GM21825 (cell line): ENCODE measurements around the gene KRTAP10-11.
"Not testable (repeated sequence)": the region's sequence is repeated elsewhere in the genome, so short reads cannot be mapped to it uniquely, and the experiment has no call there.

Experiments
- ATAC-seq: cut with Tn5 transposase; IDR thresholded peaks from one replicate; pipeline ENCODE4 v1.9.1; 2021; ENCODE audit warnings: mild to moderate bottlenecking, moderate library complexity; ENCODE audit not compliant: unreplicated experiment

KRTAP10-11 gene

GRCh38 chr21:44661567-44661966 is 15.4 kb downstream of the KRTAP10-11 start:
- not testable (repeated sequence) for ATAC-seq

- no peak for ATAC-seq
These were observed 18.5 kb downstream of the KRTAP10-11 start for GRCh38 chr21:44664691-44665090.

GRCh38 chr21:44666401-44667320 is 20.4 kb downstream of the KRTAP10-11 start, which contains the start of gene KRTAP12-2:
TSS of gene KRTAP12-2 (minus strand) at chr21:44666927. CDS start at chr21:44666886, 41 bp downstream.
- ATAC-seq = no peak

GRCh38 chr21:44667612-44668011 is 21.4 kb downstream of the KRTAP10-11 start:
- ATAC-seq = no peak

GRCh38 chr21:44670642-44671432 is 24.6 kb downstream of the KRTAP10-11 start:
- no peak for ATAC-seq

- no peak for ATAC-seq
These were observed 25.7 kb downstream of the KRTAP10-11 start for GRCh38 chr21:44671911-44672310.

- no peak for ATAC-seq
These were observed 31.7 kb downstream of the KRTAP10-11 start for GRCh38 chr21:44677881-44678280.

GRCh38 chr21:44681152-44681551 is 34.9 kb downstream of the KRTAP10-11 start:
- ATAC-seq = no peak

GRCh38 chr21:44681861-44682579 is 35.8 kb downstream of the KRTAP10-11 start, which contains the start of gene KRTAP12-1:
TSS of gene KRTAP12-1 (minus strand) at chr21:44682163. CDS start at chr21:44682123, 40 bp downstream.
- ATAC-seq = no peak

GRCh38 chr21:44682580-44683151 is 36.5 kb downstream of the KRTAP10-11 start:
- ATAC-seq = no peak

GRCh38 chr21:44684077-44684476 is 37.9 kb downstream of the KRTAP10-11 start:
- no peak for ATAC-seq

GRCh38 chr21:44684483-44684882 is 38.3 kb downstream of the KRTAP10-11 start:
- no peak for ATAC-seq

GRCh38 chr21:44685050-44685449 is 38.8 kb downstream of the KRTAP10-11 start:
- not testable (repeated sequence) for ATAC-seq

- no peak for ATAC-seq
These were observed 40.0 kb downstream of the KRTAP10-11 start for GRCh38 chr21:44686000-44686781.

GRCh38 chr21:44686843-44687561 is 40.8 kb downstream of the KRTAP10-11 start:
- no peak for ATAC-seq

- ATAC-seq = no peak
These were observed 41.5 kb downstream of the KRTAP10-11 start for GRCh38 chr21:44687671-44688070.

- not testable (repeated sequence) for ATAC-seq
These were observed 43.5 kb downstream of the KRTAP10-11 start for GRCh38 chr21:44689740-44690139.

- no peak for ATAC-seq
These were observed 45.5 kb downstream of the KRTAP10-11 start for GRCh38 chr21:44691686-44692085.
